GM18861 (cell line): ENCODE data around the gene SLA2.
"Not testable (repeated sequence)": the region's sequence is repeated elsewhere in the genome, so short reads cannot be mapped to it uniquely, and the experiment has no call there.

Experiments used
- ATAC-seq: cut with Tn5 transposase; IDR thresholded peaks from one replicate; pipeline ENCODE4 v1.9.1; 2021; ENCODE audit not compliant: unreplicated experiment

The SLA2 gene

GRCh38 chr20:36645998-36646397, at the start of gene SLA2:
Gene SLA2 (minus strand): TSS chr20:36646196. CDS start chr20:36641335, 4,861 bp downstream.
- no peak for ATAC-seq

GRCh38 chr20:36695467-36695866, 49.5 kb upstream of the SLA2 start:
- not testable (repeated sequence) for ATAC-seq

- no peak for ATAC-seq
These were observed 42.6 kb upstream of the SLA2 start for GRCh38 chr20:36688630-36689029.

- no peak for ATAC-seq
These were observed 41.9 kb upstream of the SLA2 start for GRCh38 chr20:36687850-36688249.

GRCh38 chr20:36686944-36687343, 40.9 kb upstream of the SLA2 start:
- ATAC-seq = no peak

GRCh38 chr20:36686504-36686903, 40.5 kb upstream of the SLA2 start:
- ATAC-seq = no peak

- no peak for ATAC-seq
These were observed 38.8 kb upstream of the SLA2 start for GRCh38 chr20:36684747-36685146.

- no peak for ATAC-seq
These were observed 36.3 kb upstream of the SLA2 start for GRCh38 chr20:36682311-36682710.

- ATAC-seq = no peak
These were observed 31.4 kb upstream of the SLA2 start for GRCh38 chr20:36677422-36677771.

GRCh38 chr20:36676701-36677421, 30.9 kb upstream of the SLA2 start:
- ATAC-seq = no peak

- not testable (repeated sequence) for ATAC-seq
These were observed 29.5 kb upstream of the SLA2 start for GRCh38 chr20:36675545-36675944.

- no peak for ATAC-seq
These were observed 27.0 kb upstream of the SLA2 start for GRCh38 chr20:36672991-36673390.

- ATAC-seq = no peak
These were observed 24.8 kb upstream of the SLA2 start for GRCh38 chr20:36670665-36671357.

GRCh38 chr20:36666181-36666740, 20.3 kb upstream of the SLA2 start:
- ATAC-seq = no peak

- ATAC-seq = no peak
These were observed 17.0 kb upstream of the SLA2 start for GRCh38 chr20:36663031-36663430.

GRCh38 chr20:36658300-36658699, 12.3 kb upstream of the SLA2 start:
- ATAC-seq = no peak

GRCh38 chr20:36656733-36657132, 10.7 kb upstream of the SLA2 start:
- no peak for ATAC-seq

- ATAC-seq = no peak
These were observed 9.0 kb upstream of the SLA2 start for GRCh38 chr20:36655004-36655403.

GRCh38 chr20:36654506-36654905, 8.5 kb upstream of the SLA2 start:
- no peak for ATAC-seq

GRCh38 chr20:36653456-36653855, 7.5 kb upstream of the SLA2 start:
- no peak for ATAC-seq

- no peak for ATAC-seq
These were observed 1.5 kb upstream of the SLA2 start for GRCh38 chr20:36647196-36648121.
